Neural cell (in vitro differentiated cells): ENCODE measurements around the gene SMIM29.

ENCODE experiments used
- EP300 ChIP-seq: fragments of 450-650 bp; conservative IDR thresholded peaks from 2 replicates; pipeline ENCODE4 v1.6.1; 2014; ENCODE audit warnings: antibody characterized with exemption, mild to moderate bottlenecking, moderate library complexity; ENCODE audit not compliant: poor library complexity, severe bottlenecking
- EZH2 ChIP-seq: fragments of 200-600, 300-800 bp; shearing (Covaris generic), sonication (generic); IDR thresholded peaks from 2 replicates; pipeline ENCODE4 v1.6.1; 2014; ENCODE audit warnings: antibody characterized with exemption, low read length, borderline replicate concordance, mild to moderate bottlenecking; ENCODE audit not compliant: insufficient read depth, poor library complexity, severe bottlenecking
- MXI1 ChIP-seq: fragments of 450-650 bp; conservative IDR thresholded peaks from 2 replicates; pipeline ENCODE4 v1.6.1; 2014; ENCODE audit warnings: antibody characterized with exemption, mild to moderate bottlenecking; ENCODE audit not compliant: poor library complexity, severe bottlenecking
- POLR2AphosphoS5 ChIP-seq: IDR thresholded peaks from 2 replicates; pipeline ENCODE4 v1.6.1; 2012
- RAD21 ChIP-seq: fragments of 450-650 bp; conservative IDR thresholded peaks from 2 replicates; pipeline ENCODE4 v1.6.1; 2014; ENCODE audit warnings: antibody characterized with exemption, mild to moderate bottlenecking, moderate library complexity
- TAF1 ChIP-seq: IDR thresholded peaks from 2 replicates; pipeline ENCODE4 v1.6.1; 2012; ENCODE audit warnings: low read depth
- TF ChIP-seq, protein P1 (sequence below): IDR thresholded peaks from 2 replicates; pipeline ENCODE4 v1.6.1; 2012; ENCODE audit warnings: borderline replicate concordance
- TF ChIP-seq, protein P2 (sequence below): fragments of 450-650 bp; IDR thresholded peaks from 2 replicates; pipeline ENCODE4 v1.5.1; 2014; ENCODE audit warnings: antibody characterized with exemption, mild to moderate bottlenecking, moderate library complexity; ENCODE audit not compliant: poor library complexity, severe bottlenecking

DNA sequence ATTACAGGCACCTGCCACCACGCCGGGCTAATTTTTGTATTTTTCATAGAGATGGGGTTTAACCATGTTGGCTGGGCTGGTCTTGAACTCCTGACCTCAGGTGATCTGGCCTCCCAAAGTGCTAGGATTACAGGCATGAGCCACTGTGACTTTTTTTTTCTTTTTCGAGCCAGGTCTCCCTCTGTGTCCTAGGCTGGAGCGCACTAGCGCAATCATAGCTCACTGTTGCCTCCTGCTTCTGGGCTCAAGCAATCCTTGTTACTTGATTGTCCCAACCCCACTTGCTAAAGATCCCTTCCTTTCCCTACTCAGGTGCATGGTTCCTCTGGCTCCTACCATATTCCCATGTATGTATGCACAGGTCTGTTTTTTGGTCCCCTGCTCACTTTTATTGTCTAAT is 27.4 kb upstream of the SMIM29 start:
- no peak for TF ChIP-seq EZH2
- TF ChIP-seq, protein P1, sequence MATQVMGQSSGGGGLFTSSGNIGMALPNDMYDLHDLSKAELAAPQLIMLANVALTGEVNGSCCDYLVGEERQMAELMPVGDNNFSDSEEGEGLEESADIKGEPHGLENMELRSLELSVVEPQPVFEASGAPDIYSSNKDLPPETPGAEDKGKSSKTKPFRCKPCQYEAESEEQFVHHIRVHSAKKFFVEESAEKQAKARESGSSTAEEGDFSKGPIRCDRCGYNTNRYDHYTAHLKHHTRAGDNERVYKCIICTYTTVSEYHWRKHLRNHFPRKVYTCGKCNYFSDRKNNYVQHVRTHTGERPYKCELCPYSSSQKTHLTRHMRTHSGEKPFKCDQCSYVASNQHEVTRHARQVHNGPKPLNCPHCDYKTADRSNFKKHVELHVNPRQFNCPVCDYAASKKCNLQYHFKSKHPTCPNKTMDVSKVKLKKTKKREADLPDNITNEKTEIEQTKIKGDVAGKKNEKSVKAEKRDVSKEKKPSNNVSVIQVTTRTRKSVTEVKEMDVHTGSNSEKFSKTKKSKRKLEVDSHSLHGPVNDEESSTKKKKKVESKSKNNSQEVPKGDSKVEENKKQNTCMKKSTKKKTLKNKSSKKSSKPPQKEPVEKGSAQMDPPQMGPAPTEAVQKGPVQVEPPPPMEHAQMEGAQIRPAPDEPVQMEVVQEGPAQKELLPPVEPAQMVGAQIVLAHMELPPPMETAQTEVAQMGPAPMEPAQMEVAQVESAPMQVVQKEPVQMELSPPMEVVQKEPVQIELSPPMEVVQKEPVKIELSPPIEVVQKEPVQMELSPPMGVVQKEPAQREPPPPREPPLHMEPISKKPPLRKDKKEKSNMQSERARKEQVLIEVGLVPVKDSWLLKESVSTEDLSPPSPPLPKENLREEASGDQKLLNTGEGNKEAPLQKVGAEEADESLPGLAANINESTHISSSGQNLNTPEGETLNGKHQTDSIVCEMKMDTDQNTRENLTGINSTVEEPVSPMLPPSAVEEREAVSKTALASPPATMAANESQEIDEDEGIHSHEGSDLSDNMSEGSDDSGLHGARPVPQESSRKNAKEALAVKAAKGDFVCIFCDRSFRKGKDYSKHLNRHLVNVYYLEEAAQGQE: no peak
- TF ChIP-seq, protein P2, sequence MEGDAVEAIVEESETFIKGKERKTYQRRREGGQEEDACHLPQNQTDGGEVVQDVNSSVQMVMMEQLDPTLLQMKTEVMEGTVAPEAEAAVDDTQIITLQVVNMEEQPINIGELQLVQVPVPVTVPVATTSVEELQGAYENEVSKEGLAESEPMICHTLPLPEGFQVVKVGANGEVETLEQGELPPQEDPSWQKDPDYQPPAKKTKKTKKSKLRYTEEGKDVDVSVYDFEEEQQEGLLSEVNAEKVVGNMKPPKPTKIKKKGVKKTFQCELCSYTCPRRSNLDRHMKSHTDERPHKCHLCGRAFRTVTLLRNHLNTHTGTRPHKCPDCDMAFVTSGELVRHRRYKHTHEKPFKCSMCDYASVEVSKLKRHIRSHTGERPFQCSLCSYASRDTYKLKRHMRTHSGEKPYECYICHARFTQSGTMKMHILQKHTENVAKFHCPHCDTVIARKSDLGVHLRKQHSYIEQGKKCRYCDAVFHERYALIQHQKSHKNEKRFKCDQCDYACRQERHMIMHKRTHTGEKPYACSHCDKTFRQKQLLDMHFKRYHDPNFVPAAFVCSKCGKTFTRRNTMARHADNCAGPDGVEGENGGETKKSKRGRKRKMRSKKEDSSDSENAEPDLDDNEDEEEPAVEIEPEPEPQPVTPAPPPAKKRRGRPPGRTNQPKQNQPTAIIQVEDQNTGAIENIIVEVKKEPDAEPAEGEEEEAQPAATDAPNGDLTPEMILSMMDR: no peak
- no peak for TF ChIP-seq POLR2AphosphoS5
- TF ChIP-seq EP300: no peak
- TF ChIP-seq TAF1: no peak
- no peak for TF ChIP-seq MXI1
- no peak for TF ChIP-seq RAD21
